Karpas-422 (cell line): ENCODE results near the gene OLIG3. TPM values are rescaled to one million over a fixed set of nuclear protein-coding genes. Genes with fewer than 3 reads are reported as not detected.
A peak's percentile ranks its signal among the peaks of the same experiment; 100 is the strongest.

Experiments
- DNase-seq: peaks from one replicate; pipeline ENCODE4 v3.0.0-alpha.2; 2015
- H2AFZ ChIP-seq: fragments of 200-600 bp; sonication (generic); 2 replicates; pipeline ENCODE4 v1.6.1; 2014; ENCODE audit warnings: antibody characterized with exemption, low read length, mixed read lengths
- H3K27ac ChIP-seq: fragments of 200-600 bp; sonication (generic); 2 replicates; pipeline ENCODE4 v1.5.1; 2014; ENCODE audit warnings: mild to moderate bottlenecking, low read length, moderate library complexity
- H3K27me3 ChIP-seq: fragments of 200-600 bp; sonication (generic); 2 replicates; pipeline ENCODE4 v1.6.1; 2014; ENCODE audit warnings: low read length, mixed read lengths
- H3K36me3 ChIP-seq: fragments of 200-600 bp; sonication (generic); 2 replicates; pipeline ENCODE4 v1.6.1; 2014; ENCODE audit warnings: low read length, mixed read lengths; ENCODE audit not compliant: insufficient read depth
- H3K4me1 ChIP-seq: fragments of 200-600 bp; sonication (generic); 2 replicates; pipeline ENCODE4 v1.6.1; 2014; ENCODE audit warnings: mild to moderate bottlenecking, low read length, mixed read lengths
- H3K4me2 ChIP-seq: fragments of 200-600 bp; sonication (generic); 2 replicates; pipeline ENCODE4 v1.6.1; 2014; ENCODE audit warnings: low read length, low read depth, mild to moderate bottlenecking; ENCODE audit not compliant: poor library complexity, severe bottlenecking
- H3K4me3 ChIP-seq: fragments of 200-600 bp; sonication (generic); 2 replicates; pipeline ENCODE4 v1.5.1; 2014; ENCODE audit warnings: mild to moderate bottlenecking, antibody characterized with exemption, low read length, mixed read lengths
- H3K79me2 ChIP-seq: fragments of 200-600 bp; sonication (generic); 2 replicates; pipeline ENCODE4 v1.6.1; 2014; ENCODE audit warnings: mild to moderate bottlenecking, low read length, mixed read lengths
- H3K9ac ChIP-seq: fragments of 200-600 bp; sonication (generic); 2 replicates; pipeline ENCODE4 v1.6.0; 2014; ENCODE audit warnings: low read length
- H3K9me2 ChIP-seq: fragments of 200-600 bp; sonication (generic), shearing (Covaris generic); replicated peaks from 2 replicates; pipeline ENCODE4 v1.6.0; 2014; ENCODE audit warnings: mild to moderate bottlenecking, low read length, moderate library complexity; ENCODE audit not compliant: insufficient read depth
- H3K9me3 ChIP-seq: fragments of 300-700, 200-600 bp; sonication (generic); 2 replicates; pipeline ENCODE4 v1.6.1; 2014; ENCODE audit warnings: low read length, mixed read lengths
- H4K20me1 ChIP-seq: fragments of 200-600 bp; sonication (generic); 2 replicates; pipeline ENCODE4 v1.6.1; 2014; ENCODE audit warnings: mild to moderate bottlenecking, antibody characterized with exemption, low read length, low read depth; ENCODE audit not compliant: insufficient read depth
- total RNA-seq: library from RNA; depleted of rRNA; stranded (reverse); fragments of >200 nt; shearing (Covaris generic); gene quantifications from 2 replicates; pipeline ENCODE4 v1.2.3, GENCODE V29; 2014; ENCODE audit warnings: low replicate concordance

The OLIG3 gene
- total RNA-seq, 1 experiment from 2014 or later: not detected

DNA sequence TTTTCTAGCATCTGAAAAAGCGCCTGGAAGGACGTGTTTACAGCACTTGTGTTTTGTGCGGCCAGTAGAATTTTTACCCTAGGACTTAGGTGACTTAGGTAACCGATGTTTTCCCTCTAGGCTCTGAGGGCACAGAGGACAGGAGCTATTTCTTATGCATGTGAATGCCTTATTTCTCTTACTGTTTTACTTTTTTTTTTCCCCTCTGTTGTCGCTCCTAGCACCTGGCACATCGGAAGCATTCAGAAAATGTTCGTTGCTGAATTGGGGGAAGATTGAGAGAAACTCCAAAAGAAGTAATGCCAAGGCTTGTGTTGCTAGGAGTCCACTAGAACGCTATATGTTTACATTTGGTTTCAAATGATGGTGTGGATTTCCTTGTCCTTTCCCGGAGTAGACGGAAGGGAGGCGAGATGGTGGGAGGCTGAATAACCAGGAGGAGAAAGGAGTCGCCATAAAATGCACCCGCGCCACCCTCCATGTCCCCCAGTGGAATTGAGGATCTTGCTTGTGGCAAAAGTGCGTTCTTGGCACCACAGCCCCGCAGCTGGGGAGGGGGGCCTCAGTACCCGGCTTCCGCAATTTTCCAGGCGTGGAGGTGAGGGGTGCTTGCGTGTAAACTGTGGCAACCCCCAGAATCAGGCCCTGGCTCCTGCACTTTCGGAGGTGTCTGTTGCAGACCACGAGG lies 6.9 kb downstream of the OLIG3 start:
- Histone ChIP-seq H3K36me3 (no peaks in the 10 kb centered on the region), H3K27ac (no peak overlapping the region), H3K9ac (no peak overlapping the region), H2AFZ (no peak overlapping the region), H3K27me3 (no peaks in the 10 kb centered on the region), H3K9me2 (no peaks in the 10 kb centered on the region), H3K9me3 (no peaks in the 10 kb centered on the region), H4K20me1 (no peaks in the 10 kb centered on the region), H3K79me2 (no peaks in the 10 kb centered on the region), H3K4me2 (no peak overlapping the region), H3K4me3 (no peak overlapping the region), H3K4me1 (peaks cover 17% of the 10 kb centered on the region)
- DNase-seq: no peak

DNA sequence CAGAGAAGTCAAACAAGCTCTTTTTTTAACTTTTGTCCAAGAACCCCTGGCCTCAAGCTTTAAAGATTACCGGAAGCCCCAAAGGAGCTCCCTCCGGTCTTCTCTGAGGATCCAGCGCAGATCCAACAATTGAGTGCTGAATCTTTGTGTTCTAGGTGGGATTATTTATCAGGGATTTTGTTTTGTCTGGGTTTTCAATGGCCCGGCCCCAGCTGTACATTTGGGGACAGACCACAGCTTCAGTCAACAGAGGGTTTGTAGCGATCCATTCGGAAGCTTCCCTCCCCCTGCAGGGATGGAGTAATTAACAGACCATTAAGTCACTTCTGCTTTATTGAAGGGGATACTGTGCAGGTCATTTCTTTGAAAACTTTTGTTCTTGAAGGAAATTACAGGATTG lies 7.8 kb downstream of the OLIG3 start:
- Histone ChIP-seq H3K4me3 (no peak overlapping the region), H2AFZ (no peak overlapping the region), H3K4me2 (no peak overlapping the region), H3K79me2 (no peaks in the 10 kb centered on the region), H3K27ac (no peak overlapping the region), H3K36me3 (no peaks in the 10 kb centered on the region), H3K4me1 (peaks cover 15% of the 10 kb centered on the region), H3K9ac (no peak overlapping the region), H4K20me1 (no peaks in the 10 kb centered on the region), H3K9me3 (no peaks in the 10 kb centered on the region), H3K27me3 (no peaks in the 10 kb centered on the region), H3K9me2 (no peaks in the 10 kb centered on the region)
- no peak for DNase-seq

GRCh38 chr6:137480431-137480830 lies 13.8 kb downstream of the OLIG3 start:
- Histone ChIP-seq H4K20me1 (no peaks in the 10 kb centered on the region), H3K4me2 (no peak overlapping the region), H2AFZ (no peak overlapping the region), H3K27me3 (no peaks in the 10 kb centered on the region), H3K4me1 (no peaks in the 10 kb centered on the region), H3K4me3 (no peak overlapping the region), H3K9me3 (no peaks in the 10 kb centered on the region), H3K9me2 (no peaks in the 10 kb centered on the region), H3K27ac (no peak overlapping the region), H3K9ac (no peak overlapping the region), H3K79me2 (no peaks in the 10 kb centered on the region), H3K36me3 (no peaks in the 10 kb centered on the region)
- DNase-seq: no peak

- Histone ChIP-seq H3K9ac (no peak overlapping the region), H3K4me3 (no peak overlapping the region), H3K4me2 (no peak overlapping the region), H4K20me1 (no peaks in the 10 kb centered on the region), H3K27ac (no peak overlapping the region), H3K36me3 (no peaks in the 10 kb centered on the region), H2AFZ (peak overlapping the region; percentile 51; the same call in 1 of the 2 replicates), H3K9me2 (no peaks in the 10 kb centered on the region), H3K79me2 (no peaks in the 10 kb centered on the region), H3K27me3 (no peaks in the 10 kb centered on the region), H3K4me1 (peaks cover 35% of the 10 kb centered on the region), H3K9me3 (no peaks in the 10 kb centered on the region)
- peak; percentile 51 for DNase-seq
These were observed 19.1 kb downstream of the OLIG3 start for GRCh38 chr6:137475103-137475502.

DNA sequence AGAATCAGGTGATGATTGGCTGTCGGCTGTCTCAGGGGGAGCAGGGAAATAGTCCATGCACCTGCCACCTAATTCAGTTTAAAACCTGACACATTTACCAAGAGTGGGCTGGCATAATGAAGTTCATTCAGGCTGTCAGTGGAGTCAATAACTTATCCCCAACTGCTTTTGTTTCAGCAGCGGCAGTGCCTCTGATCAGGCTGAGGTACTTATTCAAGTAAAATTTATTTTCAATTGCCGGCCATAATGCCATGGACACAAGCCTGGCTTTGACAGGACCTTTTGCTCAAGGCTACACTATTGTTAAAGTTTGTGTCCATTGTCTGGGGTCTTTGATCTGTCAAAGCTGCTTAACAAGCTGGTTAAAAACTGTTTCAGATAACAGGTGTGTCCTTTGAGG lies 20.6 kb downstream of the OLIG3 start:
- H3K4me3 ChIP-seq: no peak overlapping the region
- no peaks in the 10 kb centered on the region for H3K9me2 ChIP-seq
- no peaks in the 10 kb centered on the region for H3K36me3 ChIP-seq
- H3K4me2 ChIP-seq: no peak overlapping the region
- no peak overlapping the region for H3K27ac ChIP-seq
- no peak overlapping the region for H3K9ac ChIP-seq
- H3K79me2 ChIP-seq: no peaks in the 10 kb centered on the region
- peaks cover 35% of the 10 kb centered on the region for H3K4me1 ChIP-seq
- no peaks in the 10 kb centered on the region for H3K9me3 ChIP-seq
- H2AFZ ChIP-seq: no peak overlapping the region
- no peaks in the 10 kb centered on the region for H3K27me3 ChIP-seq
- H4K20me1 ChIP-seq: no peaks in the 10 kb centered on the region
- no peak for DNase-seq

DNA sequence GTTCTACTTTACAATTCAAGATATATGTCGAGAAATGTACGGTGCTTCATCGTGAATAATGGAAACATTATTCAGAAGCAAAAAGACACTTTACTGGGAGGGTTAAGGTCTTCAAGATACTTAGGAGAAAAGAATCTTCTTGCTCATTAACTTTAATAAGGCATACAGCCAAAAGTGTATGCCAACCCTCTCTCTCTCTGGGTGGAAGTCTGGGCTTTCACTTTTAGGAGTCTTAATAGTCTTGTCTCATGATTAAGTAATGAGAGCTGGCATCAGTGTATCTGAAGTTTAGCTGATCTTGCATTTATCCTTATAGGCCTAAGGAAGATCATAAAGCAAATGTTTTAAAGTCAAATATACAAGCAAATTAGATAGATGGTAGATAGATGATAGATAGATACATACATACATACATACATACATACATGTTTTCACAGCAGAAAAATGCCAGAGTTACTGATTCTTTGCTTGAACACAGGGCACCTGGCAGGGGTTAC lies 21.5 kb downstream of the OLIG3 start:
- H3K79me2 ChIP-seq: no peaks in the 10 kb centered on the region
- peaks cover 35% of the 10 kb centered on the region for H3K4me1 ChIP-seq
- H4K20me1 ChIP-seq: no peaks in the 10 kb centered on the region
- H3K9ac ChIP-seq: no peak overlapping the region
- H3K27me3 ChIP-seq: no peaks in the 10 kb centered on the region
- H3K4me3 ChIP-seq: no peak overlapping the region
- H3K4me2 ChIP-seq: no peak overlapping the region
- no peak overlapping the region for H3K27ac ChIP-seq
- H3K9me2 ChIP-seq: no peaks in the 10 kb centered on the region
- no peaks in the 10 kb centered on the region for H3K36me3 ChIP-seq
- no peak for DNase-seq
- H2AFZ ChIP-seq: 0 out of 2 replicates have a peak overlapping the region, but pooled peaks have one; percentile 16
- H3K9me3 ChIP-seq: no peaks in the 10 kb centered on the region

DNA sequence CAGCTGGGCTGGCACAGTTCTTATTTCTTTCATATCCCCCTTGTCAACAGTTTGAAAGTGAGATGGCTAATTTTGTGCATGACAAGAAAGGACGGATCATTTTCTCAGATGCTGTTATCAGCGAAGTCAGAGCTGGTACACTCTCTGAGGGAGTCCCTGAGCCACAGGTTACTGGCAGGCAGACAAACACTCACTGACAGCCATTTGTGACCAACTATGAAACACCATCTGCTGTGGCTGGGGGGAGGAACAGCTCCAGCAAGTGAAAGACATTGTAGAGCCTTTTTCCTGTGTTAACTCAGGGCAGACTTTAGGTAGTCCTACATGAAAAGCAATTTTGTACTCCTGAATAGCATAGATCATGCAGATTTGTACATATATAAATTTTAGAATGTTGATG lies 22.2 kb downstream of the OLIG3 start:
- H3K79me2 ChIP-seq: no peaks in the 10 kb centered on the region
- H4K20me1 ChIP-seq: no peaks in the 10 kb centered on the region
- H3K4me2 ChIP-seq: no peak overlapping the region
- no peak for DNase-seq
- H3K36me3 ChIP-seq: no peaks in the 10 kb centered on the region
- no peak overlapping the region for H3K9ac ChIP-seq
- no peak overlapping the region for H3K27ac ChIP-seq
- no peaks in the 10 kb centered on the region for H3K9me3 ChIP-seq
- no peaks in the 10 kb centered on the region for H3K9me2 ChIP-seq
- no peak overlapping the region for H2AFZ ChIP-seq
- H3K4me3 ChIP-seq: no peak overlapping the region
- peaks cover 35% of the 10 kb centered on the region for H3K4me1 ChIP-seq
- no peaks in the 10 kb centered on the region for H3K27me3 ChIP-seq

DNA sequence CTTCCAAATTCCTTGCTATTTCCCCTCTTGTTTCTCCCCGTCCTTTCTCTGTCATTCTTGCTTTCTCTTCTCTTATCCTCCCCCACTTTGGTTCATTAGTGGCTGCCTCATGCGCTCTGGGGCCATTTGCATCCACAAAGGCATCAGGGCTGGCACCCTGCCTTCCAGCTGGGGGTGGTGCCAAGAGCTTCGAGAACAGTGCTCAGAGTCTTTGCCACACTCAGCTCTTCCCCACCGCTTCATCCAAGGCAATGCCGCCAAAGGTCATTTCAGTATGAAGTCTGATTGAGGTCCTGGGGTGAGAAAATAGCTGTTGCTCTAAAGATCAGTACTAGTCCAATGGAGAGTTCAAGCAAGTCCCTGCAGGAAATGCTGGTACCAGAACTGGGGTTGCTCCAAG lies 22.7 kb downstream of the OLIG3 start:
- Histone ChIP-seq H3K27me3 (no peaks in the 10 kb centered on the region), H3K9me2 (no peaks in the 10 kb centered on the region), H3K9me3 (no peaks in the 10 kb centered on the region), H3K4me2 (peak overlapping the region; percentile 17), H4K20me1 (no peaks in the 10 kb centered on the region), H3K36me3 (no peaks in the 10 kb centered on the region), H3K9ac (no peak overlapping the region), H3K4me1 (peaks cover 35% of the 10 kb centered on the region), H3K27ac (no peak overlapping the region), H2AFZ (peak overlapping the region; percentile 85), H3K4me3 (no peak overlapping the region), H3K79me2 (no peaks in the 10 kb centered on the region)
- DNase-seq: no peak
